K562 (cell line): ENCODE data around the gene APOB. TPM values are rescaled to one million over a fixed set of nuclear protein-coding genes. Genes with fewer than 3 reads are reported as not detected.

Experiments used
- ATAC-seq: fragments of 200-7000 bp; cut with Tn5 transposase; 3 replicates; pipeline ENCODE4 v1.9.1; 2020; ENCODE audit warnings: moderate library complexity
- BruUV-seq: library from RNA; stranded (reverse); fragments of 400-500 nt; replicated peaks from 2 replicates; lab custom pipeline; 2021; lab: Mats Ljungman, UMichigan
- CTCF ChIA-PET: fragments of 300-600 bp; formaldehyde crosslinking; extraction: SDS; loops from one replicate; lab custom pipeline; 2021; ENCODE audit warnings: low intra/inter-chr PET ratio; lab: Yijun Ruan, JAX
- POLR2A ChIA-PET: fragments of 300-600, 350-650 bp; sonication (Branson Sonifier 250); formaldehyde crosslinking; extraction: SDS; loops from one replicate; lab custom pipeline; 2021; ENCODE audit warnings: antibody characterized with exemption, inconsistent platforms; lab: Yijun Ruan, JAX
- DNase-seq, 4 experiments: peaks; one replicate each; pipeline versions ENCODE4 v3.0.0 to v3.0.0-alpha.2; 2011 to 2018; ENCODE audit warnings: low spot score in 3 of 4, mixed read lengths in 3 of 4; ENCODE audit errors: extremely low read depth in 1 of 4
- FAIRE-seq: peaks from 2 replicates; lab custom pipeline; 2011; peaks lifted over from hg19 to GRCh38; lab: Jason Lieb, UNC
- H2AFZ ChIP-seq: 2 replicates; pipeline ENCODE4 v1.6.0; 2011; ENCODE audit warnings: low read depth, low read length, control low read depth, inconsistent platforms
- H3K27ac ChIP-seq: fragments of 200-600 bp; 3 replicates; pipeline ENCODE4 v1.8.0; 2011; ENCODE audit warnings: low read depth, mild to moderate bottlenecking, control low read depth, inconsistent platforms, low read length, moderate library complexity, mixed read lengths; ENCODE audit errors: extremely low read depth
- H3K27me3 ChIP-seq, 2 experiments: fragments of 300-600 bp in 1 of 2; 2 replicates in 1 of 2; 3 replicates in 1 of 2; pipeline versions ENCODE4 v1.6.0 to v1.8.0; 2011; ENCODE audit warnings: inconsistent platforms in 2 of 2, low read length in 2 of 2, mild to moderate bottlenecking in 1 of 2, mixed read lengths in 1 of 2, moderate library complexity in 1 of 2; ENCODE audit not compliant: control insufficient read depth in 2 of 2, insufficient read depth in 2 of 2
- H3K36me3 ChIP-seq: fragments of 300-600 bp; 3 replicates; pipeline ENCODE4 v1.8.0; 2011; ENCODE audit warnings: mild to moderate bottlenecking, low read length, inconsistent platforms; ENCODE audit not compliant: control insufficient read depth, insufficient read depth
- H3K4me1 ChIP-seq, 2 experiments: fragments of 200-600 bp in 1 of 2; replicated peaks in 1 of 2; 2 replicates in 1 of 2; 3 replicates in 1 of 2; pipeline versions ENCODE4 v1.5.1 to v1.8.0; 2011; ENCODE audit warnings: inconsistent platforms in 2 of 2, low read length in 2 of 2, mild to moderate bottlenecking in 1 of 2, mixed read lengths in 1 of 2, moderate library complexity in 1 of 2; ENCODE audit not compliant: control insufficient read depth in 2 of 2, insufficient read depth in 2 of 2
- H3K4me2 ChIP-seq: 2 replicates; pipeline ENCODE4 v1.6.1; 2011; ENCODE audit warnings: low read length, control low read depth, inconsistent platforms, mixed read lengths; ENCODE audit not compliant: insufficient read depth
- H3K4me3 ChIP-seq: fragments of 200-600 bp; sonication (generic), shearing (Covaris generic); 2 replicates; pipeline ENCODE4 v1.5.1; 2016; ENCODE audit warnings: control low read depth, inconsistent platforms
- H3K79me2 ChIP-seq: fragments of 200-600 bp; 3 replicates; pipeline ENCODE4 v1.8.0; 2011; ENCODE audit warnings: low read length, inconsistent platforms; ENCODE audit not compliant: control insufficient read depth, insufficient read depth
- H3K9ac ChIP-seq, 2 experiments: 2 replicates each; pipeline versions ENCODE4 v1.6.0 to v1.6.1; 2011; ENCODE audit warnings: low read depth in 2 of 2, low read length in 2 of 2, control low read depth in 1 of 2, inconsistent platforms in 1 of 2, mild to moderate bottlenecking in 1 of 2, mixed read lengths in 1 of 2; ENCODE audit not compliant: insufficient read depth in 1 of 2
- H3K9me1 ChIP-seq: one replicate; pipeline ENCODE4 v1.6.0; 2011; ENCODE audit warnings: inconsistent platforms, mild to moderate bottlenecking, low read length, moderate library complexity; ENCODE audit not compliant: control insufficient read depth, insufficient read depth
- H3K9me3 ChIP-seq: replicated peaks from 2 replicates; pipeline ENCODE4 v1.5.1; 2011; ENCODE audit warnings: low read depth, low read length, inconsistent platforms; ENCODE audit not compliant: control insufficient read depth, insufficient read depth
- H4K20me1 ChIP-seq: replicated peaks from 2 replicates; pipeline ENCODE4 v1.6.1; 2011; ENCODE audit warnings: low read length, inconsistent platforms, mixed read lengths; ENCODE audit not compliant: control insufficient read depth, insufficient read depth
- CTCFL ChIP-seq: IDR thresholded peaks from 2 replicates; pipeline ENCODE4 v1.6.1; 2011; ENCODE audit warnings: borderline replicate concordance, low read depth, mild to moderate bottlenecking, moderate library complexity, low read length; ENCODE audit not compliant: insufficient read depth, poor library complexity, severe bottlenecking
- EP400 ChIP-seq: fragments of 450-650 bp; IDR thresholded peaks from 2 replicates; pipeline ENCODE4 v1.6.1; 2017; ENCODE audit warnings: antibody characterized with exemption, mild to moderate bottlenecking, moderate library complexity
- GABPA ChIP-seq: fragments of 200-800 bp; sonication (Bioruptor generic); conservative IDR thresholded peaks from 2 replicates; pipeline ENCODE4 v1.6.1; 2016; ENCODE audit warnings: low read depth, missing genetic modification characterization, missing compliant biosample characterization
- MEF2A ChIP-seq: IDR thresholded peaks from 2 replicates; pipeline ENCODE4 v1.6.1; 2011; ENCODE audit warnings: low read depth, mild to moderate bottlenecking, low read length, moderate library complexity; ENCODE audit not compliant: control insufficient read depth
- PHF21A ChIP-seq: fragments of 450-650 bp; IDR thresholded peaks from 2 replicates; pipeline ENCODE4 v1.6.1; 2017; ENCODE audit warnings: low read depth, borderline replicate concordance
- TEAD1 ChIP-seq, 2 experiments: fragments of 450-650 bp in 1 of 2; sonication (generic) in 1 of 2; formaldehyde crosslinking; IDR thresholded peaks; 2 replicates each; pipeline versions ENCODE4 v1.4.0 to v1.8.0; 2020 to 2022; ENCODE audit warnings: mild to moderate bottlenecking in 2 of 2, missing genetic modification reagents in 1 of 2
- TSC22D4 ChIP-seq: fragments of 450-650 bp; IDR thresholded peaks from 2 replicates; pipeline ENCODE4 v1.6.1; 2016; ENCODE audit warnings: missing genetic modification characterization, missing biosample characterization, control low read depth
- VEZF1 ChIP-seq: fragments of 200-800 bp; sonication (Bioruptor generic); IDR thresholded peaks from 2 replicates; pipeline ENCODE4 v1.6.1; 2017; ENCODE audit warnings: missing genetic modification characterization, missing compliant biosample characterization
- ZNF444 ChIP-seq: fragments of 250-450 bp; sonication (Bioruptor Pico); IDR thresholded peaks from 2 replicates; pipeline ENCODE4 v1.4.0; 2020; ENCODE audit warnings: mild to moderate bottlenecking, moderate library complexity
- WGBS: fragments of 100-300 bp; shearing (Covaris generic); methylation state at CpG from one replicate; pipeline ENCODE4 v1.1.6; 2016; ENCODE audit warnings: low coverage, mixed read lengths; ENCODE audit not compliant: insufficient coverage; ENCODE audit errors: missing lambda C conversion rate; 5-methylcytosine and 5-hydroxymethylcytosine counted together
- in situ Hi-C: fragments of 300-500 bp; cut with MboI; formaldehyde crosslinking; loops from 4 replicates; pipeline ENCODE4 v1.15.0; 2018; ENCODE audit warnings: inconsistent platforms, mixed read lengths
- intact Hi-C: fragments of 100-400 bp; cut with micrococcal nuclease; formaldehyde crosslinking; loops from 2 replicates; pipeline ENCODE4 v1.14.2; 2022
- polyA plus RNA-seq, 8 experiments: library from polyadenylated mRNA; depleted of rRNA in 4 of 8; stranded (reverse) in 5 of 8; unstranded in 3 of 8; fragments of >200 nt; fragmentation: Nextera tagmentation in 2 of 8; fragmentation: Illumina TruSeq in 1 of 8; extraction: Ambion mirVana in 2 of 8; extraction: Trizol in 1 of 8; gene quantifications; 2 replicates each; pipeline versions ENCODE4 v1.2.1 to v1.2.3, GENCODE V29; 2011 to 2014; ENCODE audit warnings: inconsistent platforms in 1 of 8, missing spikeins in 1 of 8
- total RNA-seq, 7 experiments: library from RNA; depleted of rRNA in 6 of 7; stranded (reverse); fragments of >200 nt in 6 of 7; fragmentation: Illumina TruSeq in 2 of 7; extraction: Trizol in 2 of 7; gene quantifications; 2 replicates each; pipeline versions ENCODE4 v1.2.1 to v1.2.3, GENCODE V29; 2011 to 2021; ENCODE audit warnings: low replicate concordance in 1 of 7

The APOB gene
- total and polyA plus RNA-seq, 9 of the 15 experiments (the other 6 are each of a cell fraction or from before 2014, with no cell fraction given): 0.73 TPM; not detected in 8

- TF ChIP-seq VEZF1 (CRISPR knock-in tag): no peak
- no peak for TF ChIP-seq GABPA (tag)
- no peak for TF ChIP-seq TSC22D4 (tag)
- no peak for TF ChIP-seq TEAD1 (CRISPR knock-in tag; IDR thresholded peaks at IDR 0.05)
- no peak for TF ChIP-seq MEF2A
Observed at GRCh38 chr2:21015281-21015645, 28.6 kb downstream of the APOB start (continued).

GRCh38 chr2:21014364-21015280 lies 29.3 kb downstream of the APOB start:
- no peaks in the 10 kb centered on the region for H3K36me3 ChIP-seq
- no peak for ATAC-seq
- no TSS peak for BruUV-seq
- 0% methylated on average over 6 of the region's 6 CpGs for WGBS
- no peaks in the 10 kb centered on the region for H4K20me1 ChIP-seq
- no peak overlapping the region for H3K4me3 ChIP-seq
- H3K27me3 ChIP-seq: no peaks in the 10 kb centered on the region
- no peak for DNase-seq
- H3K4me1 ChIP-seq: no peaks in the 10 kb centered on the region
- intact Hi-C loops: no loop called here
- no peak overlapping the region for H2AFZ ChIP-seq
- ChIA-PET CTCF (no interaction called here), POLR2A (no interaction called here)
- TF ChIP-seq CTCFL: no peak
- no peak for TF ChIP-seq EP400
- TF ChIP-seq PHF21A: no peak
- no peak for TF ChIP-seq ZNF444 (CRISPR knock-in tag)
- FAIRE-seq: no peak
- H3K9me3 ChIP-seq: no peaks in the 10 kb centered on the region
- no peak overlapping the region for H3K4me2 ChIP-seq
- no peak overlapping the region for H3K27ac ChIP-seq
- in situ Hi-C loops: no loop called here
- H3K79me2 ChIP-seq: no peaks in the 10 kb centered on the region
- no peak overlapping the region for H3K9ac ChIP-seq
- H3K9me1 ChIP-seq: no peaks in the 10 kb centered on the region
